A673 (cell line): ENCODE data around the gene ARL5C. TPM values are rescaled to one million over a fixed set of nuclear protein-coding genes. Genes with fewer than 3 reads are reported as not detected.

Source experiments
- BruUV-seq: library from RNA; stranded (reverse); fragments of 400-500 nt; replicated peaks from 2 replicates; lab custom pipeline; 2021; lab: Mats Ljungman, UMichigan
- CTCF ChIA-PET: fragments of 300-600 bp; sonication (Branson Sonifier 250); formaldehyde crosslinking; loops from one replicate; lab custom pipeline; 2022; ENCODE audit warnings: antibody characterized with exemption; lab: Charles Lee
- POLR2A ChIA-PET: fragments of 300-600 bp; sonication (Branson Sonifier 250); formaldehyde crosslinking; loops from one replicate; lab custom pipeline; 2022; ENCODE audit warnings: antibody characterized with exemption; ENCODE audit not compliant: low non-redundant PET; lab: Charles Lee
- DNase-seq: peaks from one replicate; pipeline ENCODE4 v3.0.0-alpha.2; 2015; ENCODE audit warnings: low spot score
- H3K27ac ChIP-seq: fragments of 200-600 bp; sonication (generic); 2 replicates; pipeline ENCODE4 v1.5.1; 2016; ENCODE audit warnings: mixed run types, low read depth, mild to moderate bottlenecking, mixed read lengths, antibody characterized with exemption, low read length; ENCODE audit not compliant: poor library complexity, severe bottlenecking
- H3K27me3 ChIP-seq: fragments of 200-600 bp; sonication (generic); replicated peaks from 2 replicates; pipeline ENCODE4 v1.6.1; 2017; ENCODE audit warnings: mixed run types, low read depth, mild to moderate bottlenecking, mixed read lengths, antibody characterized with exemption, low read length; ENCODE audit not compliant: insufficient read depth, poor library complexity
- H3K36me3 ChIP-seq: fragments of 200-600 bp; sonication (generic); 2 replicates; pipeline ENCODE4 v1.6.1; 2016; ENCODE audit warnings: mixed run types, mild to moderate bottlenecking, mixed read lengths, antibody characterized with exemption, low read length; ENCODE audit not compliant: insufficient read depth, poor library complexity, severe bottlenecking
- H3K4me1 ChIP-seq: fragments of 200-600 bp; sonication (generic); 2 replicates; pipeline ENCODE4 v1.6.1; 2017; ENCODE audit warnings: mixed run types, mild to moderate bottlenecking, mixed read lengths, antibody characterized with exemption, low read length; ENCODE audit not compliant: insufficient read depth, poor library complexity, severe bottlenecking
- H3K4me3 ChIP-seq: fragments of 200-600 bp; sonication (generic); 2 replicates; pipeline ENCODE4 v1.5.1; 2016; ENCODE audit warnings: low read depth, mixed run types, mild to moderate bottlenecking, mixed read lengths, low read length; ENCODE audit not compliant: poor library complexity, severe bottlenecking
- H3K9me3 ChIP-seq: fragments of 200-600 bp; sonication (generic); 2 replicates; pipeline ENCODE4 v1.6.1; 2016; ENCODE audit warnings: mixed run types, low read depth, mild to moderate bottlenecking, mixed read lengths, antibody characterized with exemption, low read length; ENCODE audit not compliant: poor library complexity, severe bottlenecking
- CTCF ChIP-seq: fragments of 300-800, 200-600 bp; sonication (generic); conservative IDR thresholded peaks from 2 replicates; pipeline ENCODE4 v1.5.1; 2017; ENCODE audit warnings: low read depth, mild to moderate bottlenecking, antibody characterized with exemption, low read length, moderate library complexity, mixed read lengths
- EZH2 ChIP-seq: fragments of 200-600 bp; sonication (generic); IDR thresholded peaks from 2 replicates; pipeline ENCODE4 v1.6.1; 2017; ENCODE audit warnings: borderline replicate concordance, low read depth, mild to moderate bottlenecking, mixed read lengths, antibody characterized with exemption, low read length; ENCODE audit not compliant: poor library complexity, severe bottlenecking
- intact Hi-C: fragments of 100-400 bp; cut with micrococcal nuclease; formaldehyde crosslinking; loops from one replicate; pipeline ENCODE4 v1.10.0; 2022; ENCODE audit not compliant: unreplicated experiment
- total RNA-seq: library from RNA; stranded (reverse); gene quantifications from 2 replicates; pipeline ENCODE4 v1.2.3, GENCODE V29; 2021

The ARL5C gene
- total RNA-seq, 1 experiment from 2014 or later = not detected

GRCh38 chr17:39181303-39181702, 15.3 kb upstream of the ARL5C start:
- TF ChIP-seq CTCF = no peak
- TF ChIP-seq EZH2 = no peak
- ChIA-PET POLR2A (no interaction called here), CTCF (no interaction called here)
- Histone ChIP-seq H3K27ac (no peak overlapping the region), H3K27me3 (no peaks in the 10 kb centered on the region), H3K4me3 (no peak overlapping the region), H3K4me1 (no peaks in the 10 kb centered on the region), H3K36me3 (no peaks in the 10 kb centered on the region), H3K9me3 (no peaks in the 10 kb centered on the region)
- intact Hi-C loops = no loop called here
- DNase-seq = no peak
- no TSS peak for BruUV-seq

- intact Hi-C loops = no loop called here
- no peak overlapping the region for H3K27ac ChIP-seq
- TF ChIP-seq EZH2 = no peak
- TF ChIP-seq CTCF = no peak
- no peaks in the 10 kb centered on the region for H3K4me1 ChIP-seq
- ChIA-PET POLR2A (no interaction called here), CTCF (interaction anchor here (0.8 kb wide), 1 partner anchor 196 kb away, joined by 3 read pairs; no protein-coding TSS in a partner anchor)
- no TSS peak for BruUV-seq
- H3K36me3 ChIP-seq = no peaks in the 10 kb centered on the region
- no peaks in the 10 kb centered on the region for H3K9me3 ChIP-seq
- H3K27me3 ChIP-seq = no peaks in the 10 kb centered on the region
- no peak overlapping the region for H3K4me3 ChIP-seq
- no peak for DNase-seq
Measured at GRCh38 chr17:39178536-39178935, 12.6 kb upstream of the ARL5C start.

- POLR2A ChIA-PET = no interaction called here
- no peak overlapping the region for H3K4me3 ChIP-seq
- H3K4me1 ChIP-seq = no peaks in the 10 kb centered on the region
- no peaks in the 10 kb centered on the region for H3K9me3 ChIP-seq
- BruUV-seq = no TSS peak
- intact Hi-C loops = no loop called here
- no peak overlapping the region for H3K27ac ChIP-seq
- no peak for TF ChIP-seq EZH2
- TF ChIP-seq CTCF = no peak
- no peaks in the 10 kb centered on the region for H3K36me3 ChIP-seq
- peak; percentile 37 for DNase-seq
- no peaks in the 10 kb centered on the region for H3K27me3 ChIP-seq
- CTCF ChIA-PET = no interaction called here
Measured at GRCh38 chr17:39177256-39177655, 11.3 kb upstream of the ARL5C start.
